HepG2 (cell line): ENCODE measurements around the gene SYNJ2.

Source experiments
- HIVEP1 ChIP-seq: sonication (generic); formaldehyde crosslinking; IDR thresholded peaks from 2 replicates; pipeline ENCODE4 v1.4.0; 2020; ENCODE audit warnings: mild to moderate bottlenecking, missing genetic modification reagents
- ZNF296 ChIP-seq: sonication (generic); formaldehyde crosslinking; conservative IDR thresholded peaks from 2 replicates; pipeline ENCODE4 v1.5.0; 2020; ENCODE audit warnings: mild to moderate bottlenecking, missing genetic modification reagents

DNA sequence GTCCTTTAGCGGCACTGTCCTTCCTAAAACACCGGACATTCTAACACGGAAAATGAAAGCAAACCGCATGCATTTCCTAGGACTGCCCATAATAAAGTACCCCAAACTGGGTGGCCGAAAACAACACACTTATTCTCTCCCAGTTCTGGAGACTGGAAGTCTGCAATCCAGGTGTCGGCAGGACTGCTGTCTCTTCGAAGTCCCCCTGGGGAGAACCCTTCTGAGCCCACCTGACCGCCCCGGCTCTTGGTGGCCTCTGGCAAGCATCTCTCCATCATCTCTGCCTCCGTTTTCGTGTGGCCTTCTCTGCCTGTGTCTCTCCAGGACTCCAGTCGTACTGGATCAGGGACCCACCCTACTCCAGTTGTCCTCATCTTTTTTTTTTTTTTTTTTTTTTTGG, 55.4 kb downstream of the SYNJ2 start:
- TF ChIP-seq ZNF296 (CRISPR knock-in tag) (no peak), HIVEP1 (CRISPR knock-in tag) (no peak)
